HG03342 (cell line): Measurements from ENCODE around the gene HIF1A.
"Not testable (repeated sequence)": the region's sequence is repeated elsewhere in the genome, so short reads cannot be mapped to it uniquely, and the experiment has no call there.

Source experiments
- ATAC-seq: cut with Tn5 transposase; IDR thresholded peaks from one replicate; pipeline ENCODE4 v1.9.1; 2021; ENCODE audit warnings: mild to moderate bottlenecking, moderate library complexity; ENCODE audit not compliant: unreplicated experiment

The HIF1A gene

DNA sequence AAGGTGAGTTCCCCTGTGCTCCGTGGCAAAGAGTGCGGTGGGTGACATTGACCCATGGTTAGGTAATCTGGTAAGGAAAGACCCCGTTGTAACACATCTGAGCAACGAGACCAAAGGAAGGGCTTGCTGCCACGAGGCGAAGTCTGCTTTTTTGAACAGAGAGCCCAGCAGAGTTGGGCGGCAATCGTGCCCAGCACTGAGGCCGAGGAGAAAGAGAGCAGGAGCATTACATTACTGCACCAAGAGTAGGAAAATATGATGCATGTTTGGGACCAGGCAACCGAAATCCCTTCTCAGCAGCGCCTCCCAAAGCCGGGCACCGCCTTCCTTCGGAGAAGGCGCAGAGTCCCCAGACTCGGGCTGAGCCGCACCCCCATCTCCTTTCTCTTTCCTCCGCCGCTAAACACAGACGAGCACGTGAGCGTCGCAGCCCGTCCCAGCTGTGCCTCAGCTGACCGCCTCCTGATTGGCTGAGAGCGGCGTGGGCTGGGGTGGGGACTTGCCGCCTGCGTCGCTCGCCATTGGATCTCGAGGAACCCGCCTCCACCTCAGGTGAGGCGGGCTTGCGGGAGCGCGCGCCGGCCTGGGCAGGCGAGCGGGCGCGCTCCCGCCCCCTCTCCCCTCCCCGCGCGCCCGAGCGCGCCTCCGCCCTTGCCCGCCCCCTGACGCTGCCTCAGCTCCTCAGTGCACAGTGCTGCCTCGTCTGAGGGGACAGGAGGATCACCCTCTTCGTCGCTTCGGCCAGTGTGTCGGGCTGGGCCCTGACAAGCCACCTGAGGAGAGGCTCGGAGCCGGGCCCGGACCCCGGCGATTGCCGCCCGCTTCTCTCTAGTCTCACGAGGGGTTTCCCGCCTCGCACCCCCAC is at the start of gene HIF1A:
TSS of gene HIF1A (plus strand) at position 684 of the 865 bp plus-strand sequence. CDS start 292 bp downstream, outside the sequence.
- peak; percentile 92 for ATAC-seq

GRCh38 chr14:61646366-61647116 is 48.8 kb upstream of the HIF1A start:
- ATAC-seq = no peak

DNA sequence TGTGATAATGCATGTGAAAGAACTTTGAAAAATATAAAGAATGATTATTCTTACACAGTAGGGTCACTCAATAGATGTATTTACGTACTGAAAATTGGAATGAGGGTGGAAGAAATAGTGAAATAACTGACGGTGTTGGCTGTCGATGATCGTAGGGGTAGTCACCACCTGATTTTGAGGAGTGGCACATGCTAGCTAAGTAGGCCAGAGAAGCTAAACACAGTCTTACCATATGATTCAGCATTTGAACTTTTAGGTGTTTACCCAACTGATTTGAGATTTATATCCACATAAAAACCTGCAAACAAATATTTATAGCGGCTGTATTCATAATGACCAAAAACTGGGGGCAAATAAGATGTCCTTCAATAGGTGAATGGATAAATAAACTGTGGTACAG is 47.6 kb upstream of the HIF1A start:
- ATAC-seq = no peak

GRCh38 chr14:61648377-61648776 is 46.9 kb upstream of the HIF1A start:
- no peak for ATAC-seq

DNA sequence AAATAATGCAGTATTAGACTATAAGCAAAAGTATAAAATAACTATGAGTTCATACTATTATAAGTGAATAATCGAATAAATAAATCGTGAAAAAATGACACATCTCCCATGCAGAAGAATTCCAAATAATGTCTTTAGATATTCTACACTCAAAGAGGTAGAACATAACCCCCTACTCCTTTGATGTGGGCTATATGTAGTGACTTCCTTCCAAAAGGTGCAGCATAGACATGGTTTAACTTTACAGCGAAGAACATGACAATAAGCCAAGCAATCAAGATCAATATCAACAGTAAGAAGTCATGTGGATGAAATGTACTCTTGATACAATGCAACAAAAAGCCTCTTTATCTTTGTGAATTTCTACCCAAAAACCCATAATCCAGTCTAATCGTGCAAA is 46.0 kb upstream of the HIF1A start:
- no peak for ATAC-seq

- ATAC-seq = no peak
These were observed 44.0 kb upstream of the HIF1A start for GRCh38 chr14:61651355-61651754.

DNA sequence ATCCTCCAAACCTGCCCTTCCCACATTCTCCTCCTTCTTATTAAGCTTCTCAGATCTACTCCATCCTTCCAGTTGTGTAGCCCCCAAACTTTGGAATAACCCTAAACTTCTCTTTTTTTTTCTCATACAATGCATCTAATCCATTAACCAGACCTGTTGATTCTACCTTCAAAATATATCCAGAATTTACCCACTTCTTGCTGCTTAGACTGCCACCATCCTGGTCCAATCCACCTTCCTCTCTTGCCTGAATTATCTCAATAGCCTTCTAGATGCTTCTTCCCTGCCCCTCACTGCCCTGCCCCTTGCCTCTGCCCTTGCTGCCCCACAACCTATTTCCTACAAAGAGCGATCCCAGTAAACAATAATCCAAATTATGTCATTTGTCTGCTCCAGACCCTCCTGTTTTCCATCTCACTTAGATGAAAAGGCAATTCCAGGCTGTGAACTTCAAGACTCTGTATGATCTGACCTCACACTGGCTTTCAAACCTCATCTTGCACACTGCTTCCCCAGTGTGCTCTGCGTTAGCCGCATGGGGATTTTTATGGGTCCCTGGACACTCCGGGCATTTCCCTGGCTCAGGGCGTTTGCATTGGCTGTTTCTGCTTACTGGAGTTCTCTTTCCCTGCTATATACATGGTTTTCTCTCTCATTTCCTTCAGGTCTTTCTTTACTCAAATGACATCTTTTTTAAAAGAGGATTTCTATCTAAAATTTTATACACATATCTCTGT is 42.6 kb upstream of the HIF1A start:
- ATAC-seq = no peak

DNA sequence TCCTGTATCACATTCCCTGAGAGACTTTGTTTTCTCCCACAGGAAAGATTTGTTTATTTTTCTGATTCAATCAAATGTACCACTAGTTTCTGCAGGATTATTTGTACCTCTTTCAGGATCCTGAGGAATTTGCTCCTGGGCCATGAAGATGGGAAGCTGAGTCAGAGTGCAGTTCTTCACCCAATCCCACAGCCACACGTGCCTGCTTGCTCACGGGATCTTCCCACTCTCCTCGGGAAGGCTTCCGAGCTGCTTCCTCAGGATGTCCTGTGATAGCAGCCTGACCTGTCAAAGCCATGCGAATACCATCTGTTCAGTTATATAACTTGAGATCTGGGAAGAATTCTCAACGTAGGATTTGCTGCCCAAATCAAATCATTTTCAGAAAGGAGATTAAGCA is 41.8 kb upstream of the HIF1A start:
- no peak for ATAC-seq

- no peak for ATAC-seq
These were observed 41.3 kb upstream of the HIF1A start for GRCh38 chr14:61654026-61654425.

DNA sequence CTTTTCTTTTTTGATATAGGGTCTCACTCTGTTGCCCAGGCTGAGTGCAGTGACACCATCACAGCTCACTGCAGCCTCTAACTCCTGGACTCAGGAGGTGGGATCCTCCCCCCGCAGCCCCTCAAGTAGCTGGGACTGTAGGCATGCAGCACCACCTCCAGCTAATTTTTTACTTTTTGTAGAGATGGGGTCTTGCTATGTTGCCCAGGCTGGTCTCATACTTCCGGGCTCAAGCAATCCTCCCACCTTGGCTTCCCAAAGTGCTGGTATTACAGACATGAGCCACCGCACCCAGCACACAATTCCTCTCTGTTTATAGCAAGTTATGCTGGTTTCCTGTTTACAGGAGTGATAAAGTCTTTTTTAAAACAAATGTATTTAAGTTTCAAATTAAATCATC is 39.5 kb upstream of the HIF1A start:
- no peak for ATAC-seq

DNA sequence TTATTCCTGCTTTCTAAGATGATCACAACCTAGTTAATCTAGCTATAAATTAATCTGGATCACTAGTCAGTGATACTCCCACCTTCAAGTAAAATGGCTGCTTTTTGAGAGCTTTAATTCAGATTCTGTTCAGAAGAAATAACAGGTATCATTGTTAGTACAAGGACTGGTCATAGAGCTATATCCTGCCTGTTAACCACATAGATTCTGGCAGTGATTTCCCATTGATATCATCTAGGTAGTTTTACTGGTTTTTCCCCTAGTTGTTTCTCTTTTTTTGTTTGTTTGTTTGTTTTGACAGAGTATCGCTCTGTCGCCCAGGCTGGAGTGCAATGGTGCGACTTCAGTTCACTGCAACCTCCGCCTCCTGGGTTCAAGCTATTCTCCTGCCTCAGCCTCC is 39.0 kb upstream of the HIF1A start:
- no peak for ATAC-seq

DNA sequence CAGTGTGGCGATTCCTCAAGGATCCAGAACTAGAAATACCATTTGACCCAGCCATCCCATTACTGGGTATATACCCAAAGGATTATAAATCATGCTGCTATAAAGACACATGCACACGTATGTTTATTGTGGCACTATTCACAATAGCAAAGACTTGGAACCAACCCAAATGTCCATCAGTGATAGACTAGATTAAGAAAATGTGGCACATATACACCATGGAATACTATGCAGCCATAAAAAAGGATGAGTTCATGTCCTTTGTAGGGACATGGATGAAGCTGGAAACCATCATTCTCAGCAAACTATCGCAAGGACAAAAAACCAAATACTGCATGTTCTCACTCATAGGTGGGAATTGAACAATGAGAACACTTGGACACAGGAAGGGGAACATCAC is 37.2 kb upstream of the HIF1A start:
- ATAC-seq = not testable (repeated sequence)

DNA sequence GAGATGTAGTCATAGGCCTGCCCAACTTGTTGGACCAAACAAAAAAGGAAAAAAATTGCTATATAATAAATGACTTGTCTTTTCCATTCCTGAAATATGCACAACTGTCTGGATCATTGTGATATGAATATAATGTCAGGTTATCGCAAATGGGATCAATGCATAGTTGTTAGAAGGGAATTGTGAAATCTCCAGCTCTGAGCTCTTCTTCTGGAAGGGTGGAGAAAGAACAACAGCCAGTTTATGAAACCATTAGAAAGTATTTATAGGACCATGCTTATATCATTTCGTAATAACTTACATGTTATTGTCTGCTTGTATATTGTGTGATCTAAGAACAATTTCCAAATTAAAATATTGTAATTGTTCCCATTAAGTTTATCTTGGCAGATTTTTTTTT is 35.7 kb upstream of the HIF1A start:
- no peak for ATAC-seq

DNA sequence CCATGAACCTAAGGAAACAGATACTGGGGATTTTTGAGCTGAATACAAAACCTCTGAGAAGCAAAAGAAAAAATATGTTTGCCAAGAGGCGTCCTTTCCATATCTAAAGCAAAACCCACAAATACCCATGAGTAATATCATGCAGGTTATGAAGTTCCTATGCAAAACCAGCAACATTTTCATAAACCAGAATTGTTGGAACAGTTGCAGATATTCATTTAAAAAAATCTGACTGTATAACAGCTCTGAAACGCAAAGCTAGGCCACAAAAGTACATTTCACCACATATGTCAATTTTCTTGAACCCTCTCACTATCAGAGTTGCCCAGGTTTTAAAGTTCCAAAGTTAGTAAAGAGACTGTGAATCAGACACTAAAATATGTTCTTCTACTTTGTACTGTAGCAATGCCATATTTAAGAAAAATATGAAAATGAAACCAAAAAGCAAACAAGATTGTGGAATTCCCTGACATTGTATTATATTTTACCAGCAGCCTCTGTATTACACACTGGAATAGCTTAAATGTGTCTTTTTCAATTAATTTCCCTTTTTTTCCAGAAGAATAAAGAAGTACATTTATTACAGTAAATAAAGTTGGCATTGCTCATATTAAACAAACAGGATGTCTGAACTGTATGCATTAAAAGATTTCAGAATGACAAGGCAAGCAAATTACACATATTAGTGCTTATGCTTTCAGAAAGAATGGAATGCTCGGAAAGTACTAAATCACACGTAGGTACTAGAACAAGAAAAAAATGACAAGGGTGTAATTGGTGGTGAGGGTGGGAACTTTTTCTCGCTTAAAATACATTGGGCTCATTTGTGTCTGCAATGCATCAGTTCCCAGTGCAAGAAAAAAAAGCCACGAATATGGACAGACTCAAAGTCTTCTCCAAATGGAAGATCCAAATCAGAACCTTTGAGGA is 33.6 kb upstream of the HIF1A start:
- peak; percentile 29 for ATAC-seq

DNA sequence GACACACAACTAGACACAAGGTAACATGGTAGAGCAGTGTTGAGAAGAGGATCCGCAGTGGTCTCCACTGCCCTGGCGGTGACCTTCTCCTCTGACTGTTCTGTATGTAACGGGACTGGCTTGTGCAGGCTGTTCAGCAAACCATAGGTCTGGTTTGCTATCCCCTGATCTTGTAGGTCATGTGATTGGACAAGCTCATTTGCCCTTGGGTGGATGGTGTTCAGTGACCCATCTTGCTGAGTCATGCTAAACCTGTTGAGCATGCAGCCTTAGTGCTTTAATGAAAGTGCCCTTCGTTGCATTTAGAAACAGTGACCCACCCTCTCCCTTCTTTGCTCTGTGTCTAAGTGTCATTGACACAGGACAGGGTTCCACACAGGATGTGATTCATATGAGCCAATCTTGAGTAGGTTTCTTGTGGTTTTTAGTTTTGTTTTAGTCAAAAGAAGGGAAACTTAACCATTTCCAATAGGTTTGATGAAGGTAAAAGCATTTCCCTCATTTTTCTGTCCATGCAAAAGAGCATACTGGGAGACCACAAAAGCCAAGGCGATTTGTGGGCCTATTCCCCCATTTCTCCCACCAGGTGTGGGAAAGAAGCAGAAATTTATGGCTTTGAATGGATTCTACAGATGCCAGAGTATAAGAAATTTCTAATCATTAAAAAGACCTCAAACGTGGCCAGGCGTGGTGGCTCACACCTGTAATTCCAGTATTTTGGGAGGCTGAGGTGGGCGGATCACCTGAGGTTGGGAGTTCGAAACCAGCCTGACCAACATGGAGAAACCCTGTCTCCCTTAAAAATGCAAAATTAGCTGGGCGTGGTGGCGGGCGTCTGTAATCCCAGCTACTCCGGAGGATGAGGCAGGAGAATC is 32.6 kb upstream of the HIF1A start:
- ATAC-seq = peak; percentile 82

DNA sequence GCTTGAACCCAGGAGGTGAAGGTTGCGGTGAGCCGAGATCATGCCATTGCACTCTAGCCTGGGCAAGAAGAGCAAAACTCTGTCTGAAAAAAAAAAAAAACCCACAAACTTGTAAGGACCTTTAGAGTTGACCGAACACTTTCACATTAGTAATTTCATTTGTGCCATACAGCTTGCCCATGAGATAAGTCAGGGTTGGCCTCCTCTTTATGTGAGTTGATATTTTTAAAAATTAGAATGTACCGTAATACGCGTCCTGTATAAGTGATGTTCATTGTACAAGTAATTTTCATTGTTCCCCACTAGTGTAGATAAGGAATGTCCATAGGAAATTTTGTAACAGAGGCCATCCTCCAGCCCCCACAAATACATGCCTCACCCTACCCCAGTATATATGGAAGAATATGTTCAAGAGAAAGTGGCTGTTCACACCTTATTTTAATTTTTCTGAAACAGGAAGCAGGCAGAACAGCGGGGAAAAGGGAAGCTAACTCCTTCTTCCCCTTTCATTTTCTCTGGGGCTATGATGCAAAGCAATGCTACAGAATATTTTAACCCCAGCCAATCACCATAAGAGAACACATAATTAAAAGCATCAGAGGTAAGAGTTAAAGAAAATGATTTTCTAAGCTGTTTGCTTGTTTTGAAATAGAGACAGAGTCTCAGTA is 31.9 kb upstream of the HIF1A start:
- ATAC-seq = peak; percentile 11

- ATAC-seq = no peak
These were observed 27.0 kb upstream of the HIF1A start for GRCh38 chr14:61668282-61668681.

DNA sequence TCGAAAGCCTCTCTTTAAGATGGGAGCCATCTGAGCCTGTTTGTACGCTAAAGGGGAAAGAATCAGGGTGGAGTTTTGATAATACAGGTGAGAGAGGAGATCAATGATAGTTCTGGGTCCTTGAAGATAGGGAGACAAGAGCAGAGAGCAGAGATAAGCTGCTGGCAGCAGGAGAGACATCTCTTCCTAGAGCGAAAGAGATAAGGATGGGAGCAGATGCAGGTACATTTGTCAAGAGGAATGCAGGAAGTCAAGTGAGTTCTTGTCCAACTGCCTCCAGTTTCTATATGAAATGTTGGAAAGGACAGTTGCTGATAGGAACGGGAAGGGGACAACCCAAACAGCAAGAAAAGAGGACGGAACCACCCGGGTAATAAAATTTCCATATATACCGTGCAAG is 24.7 kb upstream of the HIF1A start:
- peak; percentile 9 for ATAC-seq

DNA sequence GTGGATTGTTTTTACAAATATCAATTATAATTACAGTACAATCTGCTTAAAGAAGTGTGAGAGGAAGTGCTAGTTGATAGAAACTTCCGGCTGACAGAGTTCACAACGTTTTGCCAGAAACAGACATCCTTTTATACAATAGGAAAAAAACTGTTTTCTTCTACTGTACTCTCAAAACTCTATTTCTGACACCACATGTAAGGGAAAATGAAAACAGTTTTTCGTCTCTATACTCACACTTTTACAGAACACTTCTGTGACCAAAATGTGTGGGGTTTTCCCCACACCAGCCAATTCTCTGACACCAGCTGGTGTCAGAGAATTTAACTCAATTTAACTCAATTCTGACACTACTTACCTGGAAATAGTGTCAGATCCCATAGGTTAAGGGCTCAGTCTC is 24.2 kb upstream of the HIF1A start:
- ATAC-seq = peak; percentile 82
